ENCODE data around the gene SCN4B. TPM values are rescaled to one million over a fixed set of nuclear protein-coding genes. Genes with fewer than 3 reads are reported as not detected.

SCN4B gene
- total RNA-seq, 1 donor from 2014 or later = 1.4 TPM

DNA sequence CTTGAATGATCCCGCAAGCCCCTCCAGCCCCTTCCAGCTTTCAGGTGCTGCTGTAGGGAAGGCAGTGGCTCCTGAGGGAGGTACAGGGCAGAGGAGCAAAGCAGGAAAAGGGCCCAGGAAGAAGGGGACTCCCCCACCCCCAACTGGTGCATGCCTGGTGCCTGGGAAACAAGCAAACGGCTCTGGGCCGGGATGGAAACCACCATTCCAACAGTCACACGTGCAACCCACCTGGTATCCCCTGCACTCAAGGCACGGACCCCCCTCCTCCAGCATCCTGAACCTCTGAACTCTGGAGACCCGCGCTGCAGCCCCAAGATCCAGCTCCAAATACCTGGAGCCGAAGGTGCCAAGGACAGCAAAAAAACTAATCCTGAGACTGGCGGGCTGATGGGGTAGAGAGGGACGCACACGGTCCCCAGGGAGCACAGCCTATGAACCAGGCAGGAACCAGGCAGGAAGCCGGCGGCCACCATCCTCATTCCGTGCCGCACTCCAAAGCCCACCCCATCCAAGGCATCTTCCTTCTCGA, 537 bp downstream of the SCN4B start:
- no peak for DNase-seq (ENCODE audit: low spot score)

DNA sequence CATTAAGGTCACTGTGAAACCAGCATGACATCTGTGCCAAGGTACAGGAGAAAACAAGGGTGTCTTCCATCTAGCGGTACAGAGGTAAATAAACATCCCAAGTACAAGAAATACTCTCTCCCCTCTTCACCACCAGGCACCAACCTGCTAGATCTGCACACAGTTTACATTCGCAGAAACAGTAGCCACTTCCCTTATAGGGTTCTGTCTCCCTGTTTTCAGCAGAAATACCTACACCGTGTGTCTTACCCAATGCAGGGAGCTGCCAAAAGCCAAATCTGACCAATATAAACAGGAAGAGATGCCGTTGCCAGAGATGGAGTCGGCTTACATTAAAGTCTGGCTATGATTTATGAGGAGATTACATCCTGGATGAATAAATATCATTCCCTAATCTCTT, 1.2 kb downstream of the SCN4B start:
- no peak for DNase-seq (ENCODE audit: low spot score)

DNA sequence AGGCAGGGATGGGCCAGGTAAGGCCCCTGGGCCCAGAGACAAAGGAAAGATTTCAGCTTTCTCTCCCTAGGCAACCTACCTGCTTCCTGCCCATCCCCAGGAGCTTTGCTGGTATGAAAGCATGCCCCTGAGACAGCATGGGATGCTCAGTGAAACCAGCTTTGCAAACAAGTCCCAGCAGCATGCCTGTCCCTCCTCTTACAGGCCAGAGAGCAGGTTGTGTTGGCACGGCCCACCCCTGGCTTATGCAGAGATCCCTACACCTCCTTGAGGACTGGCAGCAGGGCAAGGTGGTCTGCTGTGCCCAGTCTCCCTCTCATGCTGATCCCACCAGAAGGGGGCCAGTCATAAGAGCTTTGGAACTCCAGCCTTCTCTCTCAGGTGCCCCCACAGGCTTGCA, 3.1 kb downstream of the SCN4B start:
- no peak for DNase-seq (ENCODE audit: low spot score)

DNA sequence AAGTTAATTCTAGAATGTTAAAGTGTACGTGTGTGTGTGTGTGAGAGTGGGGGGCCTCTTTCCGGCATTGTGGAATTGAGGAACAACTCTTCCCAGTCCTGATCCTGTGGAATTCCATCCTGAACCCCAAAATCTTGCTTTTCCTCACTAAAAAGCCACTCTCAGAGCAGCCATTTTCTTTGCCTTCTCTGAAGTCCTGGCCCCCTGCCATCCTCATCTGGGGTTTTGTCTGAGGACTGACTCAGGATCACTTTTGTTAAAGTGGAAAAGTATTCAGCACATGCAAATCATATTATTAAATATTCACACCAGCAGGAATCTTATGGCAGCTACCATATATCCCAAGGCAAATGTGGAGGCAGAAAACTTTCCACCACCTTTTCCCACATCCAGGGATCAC, 3.8 kb downstream of the SCN4B start:
- DNase-seq (ENCODE audit: low spot score) = no peak

DNA sequence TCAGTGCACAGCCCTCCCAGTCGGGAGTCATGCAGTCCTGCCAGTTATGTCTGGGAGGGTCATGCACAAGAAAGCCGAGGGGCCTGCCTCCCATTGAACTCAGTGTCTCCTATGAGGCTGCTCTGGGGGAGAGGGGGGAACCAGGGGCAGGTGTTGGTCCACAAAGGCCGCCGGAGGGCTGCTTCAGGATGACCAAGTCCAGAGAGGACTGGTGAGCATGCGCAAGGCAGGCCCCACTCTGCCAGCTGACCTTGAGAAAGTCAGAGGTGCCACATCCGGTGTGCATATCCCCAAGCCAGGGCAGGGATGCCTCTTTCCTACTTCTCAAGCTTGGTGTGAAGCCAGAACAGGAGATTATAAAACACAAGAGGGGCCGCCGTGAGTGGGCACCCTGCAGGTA, 4.4 kb downstream of the SCN4B start:
- DNase-seq (ENCODE audit: low spot score) = no peak

DNA sequence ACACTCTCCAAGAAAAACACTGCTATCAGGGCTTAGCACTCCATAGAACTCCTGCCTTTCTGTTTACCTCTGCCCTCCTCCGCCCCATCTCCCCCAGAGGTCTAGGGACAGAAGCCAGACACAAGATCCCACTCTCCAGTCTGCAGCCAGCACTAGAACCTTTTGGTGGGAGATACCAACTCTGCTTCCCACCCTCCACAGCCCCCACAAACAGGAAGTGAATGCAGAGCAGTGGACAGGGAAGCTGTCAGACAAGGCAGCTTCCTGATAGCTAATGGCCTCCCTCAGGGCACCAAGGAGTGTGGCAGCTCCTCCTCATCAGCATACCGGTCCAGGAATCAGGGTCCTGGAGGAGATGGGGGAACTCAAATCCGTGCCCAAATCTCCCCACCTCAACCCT, 5.1 kb downstream of the SCN4B start:
- no peak for DNase-seq (ENCODE audit: low spot score)

DNA sequence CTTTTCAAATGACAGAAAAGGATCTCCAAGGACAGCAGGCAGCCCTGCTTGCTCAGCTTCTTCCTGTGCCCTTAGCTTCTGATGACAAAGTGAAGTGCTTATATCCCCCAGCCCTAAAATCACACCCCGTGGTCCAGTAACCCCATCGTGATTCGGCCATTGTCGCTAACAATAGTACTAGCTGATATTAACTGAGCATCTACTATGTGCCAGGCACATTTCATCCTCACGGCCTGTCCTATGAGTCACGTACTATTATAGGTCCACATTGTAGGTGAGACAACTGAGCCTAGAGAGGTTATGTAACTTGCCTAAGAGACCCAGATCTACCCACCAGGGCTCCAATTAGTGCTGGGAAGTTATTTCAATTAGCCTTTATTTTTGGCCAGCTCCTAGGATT, 6.1 kb downstream of the SCN4B start:
- no peak for DNase-seq (ENCODE audit: low spot score)

DNA sequence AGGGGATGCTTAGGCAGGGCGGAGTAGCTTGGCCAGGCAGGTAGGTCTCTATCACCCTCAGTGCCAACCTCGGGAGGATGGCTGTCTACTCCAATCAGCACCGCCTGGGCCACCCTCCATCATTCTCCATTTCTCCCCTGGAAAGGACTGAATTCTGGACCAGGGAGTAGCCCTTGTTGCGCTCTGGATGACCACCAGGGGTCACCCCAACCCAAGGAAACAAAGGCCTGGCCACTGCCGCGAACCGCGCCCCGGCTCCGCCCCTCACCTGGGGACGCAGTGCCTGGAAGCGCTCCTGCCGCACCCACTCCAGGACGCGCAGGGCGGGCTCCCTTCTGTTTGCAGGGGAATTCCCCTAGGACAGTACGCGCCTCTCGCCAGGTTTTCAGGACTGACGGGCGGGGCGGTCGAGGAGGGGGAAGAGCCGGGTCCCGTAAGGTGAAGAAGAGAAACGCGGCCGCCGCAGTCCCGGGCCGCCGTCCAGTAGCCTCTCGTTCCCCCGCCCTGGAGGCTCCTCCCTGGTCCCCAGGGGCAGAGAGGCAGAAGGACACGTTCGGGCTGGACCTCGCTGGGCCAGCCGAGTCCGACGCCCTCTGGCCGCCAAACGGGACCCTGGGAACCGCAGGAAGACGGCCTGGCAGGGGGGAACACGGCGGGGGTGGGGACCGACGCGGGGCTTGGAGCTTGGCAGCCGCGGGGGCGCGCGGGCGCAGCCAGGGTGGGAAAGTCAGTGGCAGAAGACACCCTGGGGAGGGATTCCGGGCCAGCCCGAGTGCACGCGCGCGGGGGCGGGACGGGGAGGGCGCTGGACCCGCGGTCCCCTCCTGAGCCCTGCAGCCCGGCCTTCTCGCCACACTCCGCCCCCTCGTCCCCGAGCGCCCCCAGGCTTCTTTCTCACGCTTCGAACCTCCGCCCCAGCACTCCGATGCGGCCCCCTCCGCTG, 7.1 kb downstream of the SCN4B start:
- DNase-seq (ENCODE audit: low spot score) = peak; percentile 89

DNA sequence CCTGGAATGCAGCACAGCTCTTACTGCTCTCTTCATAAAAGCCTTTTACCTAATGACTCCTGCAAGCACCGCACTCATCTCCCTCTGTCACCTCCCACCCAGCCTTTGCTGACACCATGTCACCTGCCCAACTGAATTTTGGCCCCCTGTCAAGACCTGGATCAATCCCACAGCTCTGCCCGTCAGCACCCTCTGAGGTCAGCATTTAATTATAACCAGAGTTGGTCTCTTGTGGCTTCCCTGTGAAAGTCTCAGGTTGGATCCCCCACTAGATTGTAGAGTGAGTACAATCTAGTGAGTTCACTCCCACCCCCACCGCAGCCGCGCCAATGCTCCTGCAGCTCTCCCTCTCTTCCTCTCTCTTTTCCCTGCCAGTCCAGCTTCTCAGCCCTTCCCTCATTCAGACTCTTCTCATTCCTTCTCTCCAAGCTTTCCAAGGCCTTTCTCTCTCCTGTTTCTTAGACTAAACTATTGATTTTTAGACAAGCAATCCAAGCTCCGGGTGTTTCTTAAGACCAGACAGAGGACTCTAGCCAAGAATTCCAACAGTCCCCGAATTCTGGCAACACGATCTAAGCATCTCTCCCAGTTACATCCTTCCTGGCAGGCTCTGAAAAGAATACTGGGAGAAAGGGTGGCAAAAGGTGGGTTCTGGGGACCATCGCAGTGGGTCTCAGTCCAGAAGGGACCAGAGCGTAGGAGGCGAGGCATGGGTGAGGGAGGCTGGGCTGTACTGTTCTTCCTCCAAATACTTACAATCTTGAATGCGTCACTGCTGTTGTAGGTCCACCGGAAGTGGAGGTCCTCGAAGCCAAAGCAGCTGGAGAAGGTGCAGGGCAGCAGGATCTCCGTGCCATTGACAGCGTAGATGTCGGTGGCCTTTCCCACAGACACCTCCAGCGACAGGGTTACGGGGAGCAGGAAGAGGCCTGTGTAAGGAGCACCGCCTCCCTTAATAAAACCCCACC, 8.0 kb downstream of the SCN4B start:
- DNase-seq (ENCODE audit: low spot score) = no peak

DNA sequence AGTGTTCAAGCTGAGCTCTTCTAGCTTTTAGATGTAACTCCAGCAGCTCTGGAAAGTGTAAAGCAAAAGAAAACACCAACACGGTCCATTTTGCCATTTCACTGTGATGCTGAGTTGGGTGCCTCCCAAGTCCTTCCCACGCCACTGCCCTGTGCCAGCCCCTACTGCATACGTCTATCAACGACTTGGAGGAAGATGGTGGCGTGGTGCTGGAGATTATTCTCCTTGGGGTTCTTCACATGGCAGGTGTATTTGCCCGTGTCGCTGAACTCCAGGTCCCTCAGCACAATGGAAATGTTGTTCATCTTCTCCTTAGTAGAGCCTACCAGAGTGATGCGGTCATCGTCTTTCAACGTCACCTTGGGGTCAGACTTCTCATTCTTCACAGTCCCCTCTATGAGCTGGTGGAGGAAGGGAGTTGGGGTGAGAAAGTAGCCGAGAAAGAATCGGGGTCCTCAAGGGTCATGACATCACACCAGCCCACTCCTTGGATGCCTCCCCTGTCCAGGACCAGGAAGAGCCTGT, 8.9 kb downstream of the SCN4B start:
- no peak for DNase-seq (ENCODE audit: low spot score)

DNA sequence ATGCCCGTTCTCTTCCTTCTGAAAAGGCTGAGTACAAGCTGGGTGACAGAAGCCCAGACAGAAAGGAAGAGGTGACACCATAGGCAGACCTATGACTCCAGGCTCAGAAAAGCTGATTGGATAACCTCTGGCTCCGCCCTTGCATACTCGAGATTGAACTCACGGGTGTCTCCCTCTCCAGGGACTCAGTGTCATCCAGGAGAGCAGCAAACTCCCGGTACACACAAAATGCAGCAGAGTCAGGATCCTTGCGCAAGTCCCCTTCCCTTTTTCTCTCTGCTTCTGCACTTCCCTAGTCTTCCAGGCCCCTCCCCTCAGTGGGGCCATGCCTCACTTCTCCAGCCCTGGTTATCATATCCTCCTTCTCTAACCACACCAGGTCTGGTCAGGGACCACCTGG, 9.8 kb downstream of the SCN4B start:
- DNase-seq (ENCODE audit: low spot score) = peak; percentile 37

DNA sequence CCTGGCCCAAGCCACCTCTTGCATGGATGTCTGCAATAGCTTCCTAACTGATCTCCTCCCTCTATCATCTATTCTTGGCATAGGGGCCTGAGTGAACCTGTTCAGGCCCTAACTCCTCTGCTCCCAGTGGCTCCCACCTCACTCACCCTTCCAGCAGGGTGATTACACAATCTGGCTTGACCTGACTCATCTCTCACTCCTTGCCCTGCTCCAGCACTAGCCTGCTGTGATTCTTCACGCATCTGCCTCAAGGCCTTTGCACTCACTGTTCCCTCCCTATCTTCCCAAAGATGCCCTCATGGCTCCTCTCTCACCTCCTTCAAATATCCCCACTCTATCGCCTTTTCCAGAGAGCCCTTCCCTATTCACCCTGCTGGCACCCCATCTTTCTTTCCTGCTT, 10.5 kb downstream of the SCN4B start:
- DNase-seq (ENCODE audit: low spot score) = no peak

DNA sequence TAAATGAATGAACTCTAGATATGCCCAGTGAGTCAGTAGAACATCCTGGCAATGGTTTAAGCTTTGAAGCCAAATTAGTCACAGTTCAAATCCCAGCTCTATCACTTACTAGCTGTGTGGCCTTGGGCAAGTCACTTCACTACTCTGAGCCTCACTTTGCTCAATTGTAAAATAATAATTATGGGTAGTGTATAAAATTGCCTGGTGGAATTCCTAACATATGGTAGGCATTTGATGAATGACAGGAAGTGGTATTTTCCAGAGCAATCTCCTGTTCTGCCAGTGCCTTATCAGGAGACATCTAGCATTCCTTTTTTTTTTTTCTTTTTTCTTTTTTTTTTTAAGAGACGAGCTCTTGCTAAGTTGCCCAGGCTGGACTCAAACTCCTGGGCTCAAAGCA, 13.0 kb downstream of the SCN4B start:
- no peak for DNase-seq (ENCODE audit: low spot score)

DNA sequence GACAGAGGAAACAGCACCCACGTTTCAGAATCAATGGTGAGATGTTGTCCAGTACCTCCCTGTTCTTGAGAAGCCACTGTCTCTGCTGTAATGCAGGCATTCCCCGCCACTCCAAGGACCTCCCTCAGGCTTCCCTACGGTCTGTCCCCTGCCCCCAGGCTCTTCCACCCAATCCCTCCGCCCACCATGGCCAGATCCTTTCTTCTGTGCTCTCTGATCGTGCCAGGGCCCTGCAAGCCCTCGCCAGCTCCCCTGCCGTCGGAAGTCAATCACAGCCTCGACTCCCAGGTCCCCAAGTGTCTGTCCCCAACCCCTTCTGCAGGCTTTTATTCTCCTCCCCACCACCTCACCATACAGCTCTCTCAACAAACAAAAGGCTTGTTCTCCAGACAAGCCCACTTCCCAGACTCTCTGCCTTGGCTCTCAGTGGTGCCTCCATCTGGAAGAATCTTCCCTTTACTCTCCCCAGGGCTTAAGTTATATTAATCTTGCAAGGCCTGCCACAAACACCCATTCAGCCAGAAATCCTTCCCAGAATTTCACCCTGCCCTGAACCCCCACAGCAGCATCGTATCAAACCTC, 13.7 kb downstream of the SCN4B start:
- no peak for DNase-seq (ENCODE audit: low spot score)

DNA sequence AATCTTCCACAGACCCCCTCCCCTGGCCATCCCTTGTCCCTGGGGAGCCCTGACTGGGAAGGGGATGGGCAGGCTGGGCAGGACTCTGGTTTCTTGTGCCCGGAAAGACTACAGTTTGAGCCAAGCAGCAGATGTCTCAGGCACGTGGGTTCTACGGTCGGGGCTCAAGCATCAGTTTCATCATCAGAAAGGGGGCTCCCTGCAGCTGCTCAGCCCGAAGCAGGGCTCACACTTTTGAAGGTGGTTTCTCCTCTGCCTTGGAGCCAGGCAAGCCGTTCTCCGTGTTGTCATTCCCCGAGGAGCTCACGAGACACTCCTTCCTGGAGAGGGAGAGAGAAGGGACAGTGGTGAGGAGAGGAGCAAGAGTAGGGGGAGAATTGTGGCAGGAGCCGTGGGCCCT, 15.8 kb downstream of the SCN4B start:
- DNase-seq (ENCODE audit: low spot score) = no peak

DNA sequence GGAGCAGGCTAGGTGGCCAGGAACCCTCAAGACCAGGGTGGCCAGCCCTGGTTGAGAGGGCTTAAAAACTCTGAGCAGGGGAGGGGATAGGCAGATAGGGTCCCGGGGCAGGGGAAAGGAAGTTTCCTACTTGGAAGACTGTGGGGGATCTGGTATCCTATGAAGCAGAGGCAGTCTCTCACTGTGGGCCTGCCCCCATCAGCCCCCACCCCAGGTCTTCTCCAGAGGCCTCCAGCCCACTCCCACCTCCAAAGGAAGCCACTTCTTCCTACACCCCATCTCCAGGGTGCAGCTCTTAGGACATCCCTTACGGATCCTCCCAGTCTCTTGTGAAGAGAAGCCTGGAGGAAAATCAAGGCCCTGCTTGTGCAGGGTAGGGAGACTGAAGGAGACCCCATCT, 16.3 kb downstream of the SCN4B start:
- DNase-seq (ENCODE audit: low spot score) = no peak

DNA sequence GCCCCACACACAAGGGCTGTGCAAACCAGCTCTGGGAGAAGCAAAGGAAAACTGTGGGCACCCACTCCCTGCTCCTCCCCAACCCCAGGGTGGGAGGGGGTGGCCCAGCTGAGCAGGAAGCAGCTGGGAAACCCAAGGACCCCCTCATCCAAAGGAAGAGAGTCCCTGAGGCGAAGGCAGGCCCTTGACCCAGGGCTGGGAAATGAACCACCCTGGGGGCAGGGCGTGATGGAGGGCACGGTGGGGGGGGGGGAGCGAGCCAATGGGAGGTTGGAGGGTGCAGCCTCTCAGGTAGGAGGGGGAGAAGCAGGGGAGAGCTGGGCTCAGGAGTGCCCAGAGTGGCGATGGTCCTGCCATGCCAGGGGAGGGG, 16.8 kb downstream of the SCN4B start:
- DNase-seq (ENCODE audit: low spot score) = no peak

DNA sequence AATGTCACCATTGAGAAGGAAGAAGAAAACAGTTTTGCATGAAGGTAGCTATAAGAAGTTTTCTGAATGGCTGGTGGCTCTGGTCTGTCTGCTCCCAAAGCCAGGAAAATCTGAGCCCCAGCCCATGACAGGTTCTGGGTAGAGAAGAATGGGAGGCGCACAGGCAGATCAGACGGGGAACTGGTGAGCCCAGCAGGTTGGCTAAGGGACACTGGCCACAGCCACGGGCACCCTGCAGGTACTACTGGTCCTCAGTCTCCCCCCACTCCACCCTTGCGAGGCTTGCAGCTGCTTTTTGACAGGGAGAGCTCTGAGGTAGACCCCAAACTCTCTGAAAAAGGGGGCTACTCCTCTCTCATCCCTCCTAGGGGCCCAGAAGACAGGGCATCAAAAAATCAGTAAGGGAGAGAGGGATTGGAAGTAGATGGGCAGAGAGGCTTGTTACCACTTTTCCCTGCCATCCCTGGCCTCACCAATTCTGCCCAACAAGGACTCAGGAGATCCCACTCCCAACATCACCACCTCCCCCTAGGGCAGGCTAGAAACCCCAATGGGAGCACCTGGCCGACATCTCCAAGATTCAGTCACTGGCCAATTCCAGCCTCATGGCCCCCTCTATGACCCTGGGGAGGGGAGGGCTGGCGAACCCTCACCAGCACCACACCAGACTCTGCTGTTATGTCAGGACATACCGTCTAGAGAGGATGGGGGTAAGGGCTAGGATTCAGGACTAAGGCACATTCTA, 17.4 kb downstream of the SCN4B start:
- DNase-seq (ENCODE audit: low spot score) = no peak

DNA sequence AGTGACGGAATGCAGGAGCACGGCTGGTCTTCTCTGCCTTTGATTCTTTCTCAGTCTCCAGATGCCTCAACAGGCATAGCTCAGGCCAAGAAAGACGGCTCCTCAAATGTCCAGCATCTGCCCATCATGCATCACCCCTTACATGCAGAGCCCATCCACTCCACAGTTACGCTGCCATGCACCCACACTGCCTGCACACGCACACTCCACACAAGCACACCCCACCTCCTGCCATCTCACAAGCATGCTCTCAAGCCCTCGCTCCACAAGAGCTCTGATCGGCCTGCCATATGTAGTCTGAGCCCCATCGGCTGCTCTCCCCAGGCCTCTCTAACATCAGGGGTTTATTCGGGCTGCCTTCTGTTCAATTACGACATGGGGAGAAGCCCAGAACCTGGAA, 18.8 kb downstream of the SCN4B start:
- no peak for DNase-seq (ENCODE audit: low spot score)

DNA sequence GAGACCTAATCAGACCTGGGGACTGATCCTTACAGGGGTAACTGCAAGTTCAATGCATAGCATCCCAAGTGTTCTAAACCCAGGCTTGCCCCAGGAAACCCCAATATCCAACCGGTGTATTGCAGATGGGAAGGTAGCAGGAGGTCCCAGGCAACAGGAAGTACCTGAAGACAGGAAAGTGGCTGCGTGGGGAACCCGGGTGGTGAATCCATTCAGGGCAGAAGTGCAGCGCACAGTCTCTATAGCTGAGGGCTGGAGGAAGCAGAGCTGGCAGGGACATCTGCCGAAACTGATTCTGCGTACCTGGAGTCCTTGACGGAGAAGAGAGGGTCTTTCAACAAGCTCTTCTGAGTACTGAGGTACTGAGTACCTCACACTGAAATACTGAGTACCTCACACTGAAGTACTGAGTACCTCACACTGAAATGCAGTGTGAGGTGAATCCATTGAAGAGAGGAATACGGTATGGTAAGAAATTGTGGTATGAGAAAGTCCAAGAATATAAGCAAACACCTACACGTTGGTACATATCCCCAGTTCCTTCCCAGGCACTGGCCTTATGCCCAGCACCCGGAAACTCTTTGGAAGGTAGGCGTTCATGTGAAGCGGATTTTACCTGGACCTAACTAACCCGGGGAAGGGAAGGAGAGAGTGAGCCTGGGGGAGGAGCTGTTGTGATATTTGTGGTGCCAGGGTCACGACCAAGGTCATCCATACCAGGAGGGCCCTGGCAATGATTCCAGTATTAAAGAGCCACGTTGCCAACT, 20.1 kb downstream of the SCN4B start:
- no peak for DNase-seq (ENCODE audit: low spot score)

All from ureter (tissue), 1 donor.